GM19043 (cell line): Measurements from ENCODE around the gene ACTR6.

Source experiments
- ATAC-seq: cut with Tn5 transposase; IDR thresholded peaks from one replicate; pipeline ENCODE4 v1.9.1; 2021; ENCODE audit warnings: low read depth; ENCODE audit not compliant: unreplicated experiment

The ACTR6 gene

GRCh38 chr12:100265732-100266584 lies 65.3 kb downstream of the ACTR6 start:
- ATAC-seq, result peak; percentile 13

DNA sequence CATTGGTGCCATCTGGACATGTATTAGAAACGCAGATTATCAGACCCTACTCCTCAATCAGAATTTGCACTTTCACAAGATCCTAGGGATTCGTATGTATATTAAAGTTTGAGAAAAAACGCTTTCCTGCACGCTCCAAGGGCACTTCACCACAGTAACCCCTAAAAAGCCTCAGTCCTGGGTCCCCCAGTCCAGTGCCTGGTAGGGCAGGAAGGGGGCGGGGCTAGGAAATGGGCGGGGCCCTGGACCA lies 65.9 kb downstream of the ACTR6 start:
- ATAC-seq, result peak; percentile 77

- ATAC-seq, result peak; percentile 89
These were observed 66.4 kb downstream of the ACTR6 start, which contains the start of the genes DEPDC4 and SCYL2 for GRCh38 chr12:100266835-100267602. Gene DEPDC4, minus strand, starts transcription at chr12:100267079. Its CDS starts 3 bp downstream, at chr12:100267076. Gene SCYL2, plus strand, starts transcription at chr12:100267177. Its CDS starts 15,794 bp downstream, at chr12:100282971.

DNA sequence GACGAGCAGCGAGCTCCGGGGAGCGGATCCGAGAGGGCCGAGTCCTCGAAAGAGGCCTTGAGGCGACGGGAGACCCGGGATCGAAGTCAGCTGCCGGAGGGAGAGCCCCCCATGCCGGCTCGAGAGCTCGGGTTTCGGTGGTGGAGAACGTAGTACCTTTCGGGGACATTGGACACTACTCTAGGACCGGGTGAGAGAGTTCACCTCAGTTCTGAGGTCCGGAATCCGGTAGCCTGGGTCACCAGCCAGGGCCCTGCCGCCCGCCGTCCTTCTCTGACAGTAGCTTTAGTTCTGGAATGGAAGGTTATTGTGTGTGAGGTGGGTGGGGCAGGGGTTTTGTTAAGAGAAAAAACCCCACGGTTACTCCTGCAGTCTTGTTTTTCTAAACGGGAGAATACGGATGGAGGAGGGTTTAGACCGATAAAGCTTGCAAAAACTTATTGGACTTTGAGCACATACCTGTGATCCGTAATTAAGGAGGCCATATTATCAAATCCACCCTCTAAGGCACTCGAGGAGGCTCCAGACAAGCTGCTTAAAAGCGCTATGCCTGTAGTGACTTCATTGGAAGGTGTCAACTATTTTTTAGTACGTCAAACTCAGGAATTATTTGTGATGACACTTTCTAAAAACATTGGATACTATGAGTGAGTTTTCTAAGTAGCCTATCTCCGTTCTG lies 67.1 kb downstream of the ACTR6 start:
- peak; percentile 3 for ATAC-seq

- no peak for ATAC-seq
These were observed 68.4 kb downstream of the ACTR6 start for GRCh38 chr12:100268835-100269564.

DNA sequence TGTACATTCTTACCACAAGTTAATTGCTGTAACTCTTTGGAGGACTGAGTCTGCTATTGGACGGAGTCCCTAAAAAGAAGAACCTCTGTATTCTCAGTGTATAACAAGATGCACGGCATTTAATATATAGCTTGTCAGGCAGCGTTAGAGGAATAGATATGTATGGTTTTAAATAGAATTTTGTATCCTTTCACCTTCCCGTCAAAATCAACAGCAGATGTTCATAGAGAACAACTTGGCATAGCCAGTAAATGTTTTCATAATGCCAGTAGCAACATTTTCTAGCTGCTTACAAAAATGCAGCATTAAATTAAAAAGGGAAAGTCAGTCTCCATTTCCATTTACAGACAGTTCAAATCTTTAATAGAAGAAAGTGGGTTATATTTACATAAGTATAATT lies 73.2 kb downstream of the ACTR6 start:
- no peak for ATAC-seq
